D721Med (cell line): ENCODE measurements around the gene PREP.
A peak's percentile ranks its signal among the peaks of the same experiment; 100 is the strongest.

Experiments used
- DNase-seq: peaks from one replicate; pipeline ENCODE4 v3.0.0; 2011; ENCODE audit warnings: low spot score; ENCODE audit not compliant: insufficient read length
- FAIRE-seq: peaks from 2 replicates; lab custom pipeline; 2011; peaks lifted over from hg19 to GRCh38; lab: Jason Lieb, UNC
- TF ChIP-seq, protein P1 (sequence below): IDR thresholded peaks from 2 replicates; pipeline ENCODE4 v1.5.1; 2012; ENCODE audit warnings: mild to moderate bottlenecking, control low read depth; ENCODE audit not compliant: insufficient read depth; ENCODE audit errors: missing control alignments

The PREP gene

DNA sequence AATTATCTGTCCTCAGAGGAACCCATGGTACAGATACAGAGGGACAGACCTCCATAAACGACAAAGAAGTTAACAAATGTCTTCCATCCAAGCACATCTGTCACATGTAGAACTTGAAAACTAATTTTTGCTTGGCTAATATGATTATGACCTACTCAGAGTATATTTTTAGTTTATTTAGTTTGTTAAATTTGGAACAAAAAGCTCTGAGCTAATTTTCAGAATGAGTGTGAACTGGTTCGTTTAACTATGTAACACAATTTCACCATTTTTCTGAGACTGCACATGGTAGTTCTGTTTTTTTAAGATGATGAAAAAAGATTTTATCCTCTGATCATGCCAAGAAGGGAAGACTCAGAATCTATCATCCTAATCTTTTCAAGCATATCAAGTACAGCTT is 34.4 kb upstream of the PREP start:
- FAIRE-seq = no peak
- DNase-seq = no peak
- TF ChIP-seq, protein P1, sequence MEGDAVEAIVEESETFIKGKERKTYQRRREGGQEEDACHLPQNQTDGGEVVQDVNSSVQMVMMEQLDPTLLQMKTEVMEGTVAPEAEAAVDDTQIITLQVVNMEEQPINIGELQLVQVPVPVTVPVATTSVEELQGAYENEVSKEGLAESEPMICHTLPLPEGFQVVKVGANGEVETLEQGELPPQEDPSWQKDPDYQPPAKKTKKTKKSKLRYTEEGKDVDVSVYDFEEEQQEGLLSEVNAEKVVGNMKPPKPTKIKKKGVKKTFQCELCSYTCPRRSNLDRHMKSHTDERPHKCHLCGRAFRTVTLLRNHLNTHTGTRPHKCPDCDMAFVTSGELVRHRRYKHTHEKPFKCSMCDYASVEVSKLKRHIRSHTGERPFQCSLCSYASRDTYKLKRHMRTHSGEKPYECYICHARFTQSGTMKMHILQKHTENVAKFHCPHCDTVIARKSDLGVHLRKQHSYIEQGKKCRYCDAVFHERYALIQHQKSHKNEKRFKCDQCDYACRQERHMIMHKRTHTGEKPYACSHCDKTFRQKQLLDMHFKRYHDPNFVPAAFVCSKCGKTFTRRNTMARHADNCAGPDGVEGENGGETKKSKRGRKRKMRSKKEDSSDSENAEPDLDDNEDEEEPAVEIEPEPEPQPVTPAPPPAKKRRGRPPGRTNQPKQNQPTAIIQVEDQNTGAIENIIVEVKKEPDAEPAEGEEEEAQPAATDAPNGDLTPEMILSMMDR = no peak

DNA sequence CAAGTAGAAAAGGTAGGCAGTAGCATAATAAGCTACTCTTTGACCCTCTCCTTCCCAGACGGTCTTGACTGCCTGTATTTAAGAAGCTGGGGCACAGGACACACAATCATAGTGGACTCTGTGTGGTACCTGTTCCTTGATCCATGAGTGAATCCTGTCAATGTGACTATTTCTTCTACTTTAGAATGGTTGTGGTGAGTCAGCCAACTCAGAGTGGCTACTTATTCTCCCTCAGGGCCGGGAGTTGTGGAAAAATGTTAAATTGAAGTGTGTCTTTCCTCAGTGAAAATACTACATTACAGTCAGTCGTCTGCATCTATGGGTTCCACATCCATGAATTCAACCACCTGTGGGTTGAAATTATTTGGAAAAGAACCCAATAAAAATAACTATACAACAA is 30.8 kb upstream of the PREP start:
- FAIRE-seq (no peak), DNase-seq (no peak)
- TF ChIP-seq, protein P1 = no peak

DNA sequence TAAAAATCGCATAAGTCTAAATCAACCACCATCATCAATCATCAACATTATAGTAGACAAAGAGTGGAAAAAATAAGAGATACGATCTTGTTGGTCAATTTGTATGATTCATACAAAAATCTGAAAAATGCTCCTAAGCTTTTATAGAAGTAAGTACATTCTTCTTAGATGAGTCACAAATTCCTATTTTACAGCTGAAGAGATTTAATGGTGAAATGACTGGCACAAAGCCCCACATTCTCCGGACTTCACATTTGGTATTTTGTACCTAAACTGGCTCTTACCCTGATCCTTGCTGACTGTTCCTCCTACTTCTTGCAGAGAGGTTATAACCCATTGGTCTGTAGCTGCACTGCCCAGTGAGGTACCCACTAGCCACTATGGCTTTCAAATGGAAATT is 29.9 kb upstream of the PREP start:
- FAIRE-seq = no peak

DNA sequence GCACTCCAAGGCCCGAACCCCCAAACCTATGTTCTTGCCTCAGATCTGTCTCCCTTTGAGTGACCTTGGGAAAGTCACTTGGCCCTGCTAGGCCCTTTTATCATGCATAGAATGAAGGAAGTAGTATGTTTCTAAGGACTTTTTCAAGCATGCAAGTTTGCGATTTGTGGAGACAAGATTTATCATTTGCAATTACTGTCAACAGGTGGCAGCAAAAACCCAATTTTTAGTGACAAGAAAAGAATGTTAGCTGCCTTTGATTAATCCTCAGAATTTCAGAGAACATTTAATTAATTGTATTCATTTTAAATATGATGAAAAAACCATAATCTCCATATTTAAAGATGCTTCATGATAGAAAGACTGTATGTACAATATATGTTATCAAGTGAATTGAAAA is 28.3 kb upstream of the PREP start:
- TF ChIP-seq, protein P1 = peak; percentile 78
- FAIRE-seq = no peak
- DNase-seq = no peak

More for the DNA sequence above, 29.9 kb upstream of the PREP start:
- no peak for DNase-seq
- TF ChIP-seq, protein P1 = no peak

DNA sequence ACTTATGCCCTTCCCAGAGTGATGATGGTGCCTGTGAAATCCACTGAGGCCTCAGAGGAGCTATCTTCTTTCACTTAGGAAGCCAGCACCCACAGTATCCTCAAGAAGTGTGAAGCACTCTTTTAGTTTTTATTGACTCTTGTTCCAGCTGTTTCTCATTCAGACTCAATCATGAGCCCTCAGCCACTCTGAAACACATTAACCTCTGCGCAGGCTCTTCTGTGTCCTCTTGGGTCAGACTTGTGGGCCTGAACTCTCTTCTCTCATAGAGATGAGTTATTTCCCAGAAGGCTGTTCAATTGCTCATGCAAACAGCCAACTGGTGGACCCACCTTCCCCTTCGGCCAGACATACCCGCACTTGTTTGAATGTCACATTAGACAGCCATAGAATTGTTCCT is 27.8 kb upstream of the PREP start:
- TF ChIP-seq, protein P1 = no peak
- FAIRE-seq (no peak), DNase-seq (no peak)

DNA sequence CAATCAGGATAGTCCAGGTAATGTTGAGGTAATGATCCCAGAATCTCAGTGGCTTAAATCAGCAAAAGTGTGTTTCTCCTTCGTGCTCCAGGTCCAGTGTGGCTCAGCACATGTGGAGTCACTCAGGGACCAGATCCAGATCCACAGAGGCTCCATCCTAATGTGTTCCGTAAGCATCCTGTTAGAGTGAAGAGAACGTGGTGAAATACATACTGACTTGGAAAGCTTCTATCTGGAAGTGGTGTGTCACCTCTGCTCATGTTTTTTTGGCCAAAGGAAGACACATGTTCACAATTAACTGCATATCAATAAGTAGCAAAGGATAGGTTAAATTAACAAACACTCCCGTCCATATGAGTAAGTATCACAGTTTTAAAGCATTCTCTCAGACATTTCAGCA is 26.8 kb upstream of the PREP start:
- FAIRE-seq (no peak), DNase-seq (no peak)
- TF ChIP-seq, protein P1 = no peak

DNA sequence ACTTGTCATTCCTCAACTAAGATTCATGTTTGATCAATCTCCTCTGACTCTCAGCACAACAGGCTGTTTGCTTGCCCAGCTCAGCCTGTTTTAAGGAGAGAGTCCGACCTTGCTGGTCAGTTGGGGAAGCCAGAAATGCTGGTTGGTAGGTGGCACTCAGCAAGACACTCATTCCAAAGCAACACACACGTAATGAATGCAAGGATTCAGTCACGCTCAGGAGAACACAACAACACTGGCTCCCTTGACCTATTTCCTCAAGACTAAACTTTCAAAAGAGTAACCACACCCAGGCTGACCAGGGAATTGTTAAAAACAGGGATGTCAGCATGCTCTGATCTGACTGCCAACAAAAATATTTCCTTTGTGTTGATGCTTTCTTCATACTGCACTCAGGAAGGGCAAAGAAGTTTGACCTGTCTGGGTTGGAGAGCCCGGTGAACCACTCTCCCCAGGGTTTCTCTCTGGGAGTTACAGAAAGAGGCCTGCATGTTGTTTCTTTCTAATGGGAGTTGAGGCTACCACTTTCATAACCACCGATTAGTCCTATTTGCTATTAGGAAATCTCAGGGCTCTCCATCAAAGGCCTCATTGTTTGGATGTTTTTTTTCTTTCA is 25.6 kb upstream of the PREP start:
- TF ChIP-seq, protein P1 = no peak

More for the DNA sequence above, 25.6 kb upstream of the PREP start:
- DNase-seq = no peak
- no peak for FAIRE-seq
